PC-9 (cell line): ENCODE data around the gene ZNF384. TPM values are rescaled to one million over a fixed set of nuclear protein-coding genes. Genes with fewer than 3 reads are reported as not detected.

Experiments
- BruUV-seq: library from RNA; stranded (reverse); fragments of 400-500 nt; replicated peaks from 2 replicates; lab custom pipeline; 2021; lab: Mats Ljungman, UMichigan
- CTCF ChIA-PET: fragments of 300-600 bp; sonication (Branson Sonifier 250); formaldehyde crosslinking; loops from one replicate; lab custom pipeline; 2022; ENCODE audit warnings: antibody characterized with exemption; lab: Charles Lee
- POLR2A ChIA-PET: fragments of 300-600 bp; sonication (Branson Sonifier 250); formaldehyde crosslinking; loops from one replicate; lab custom pipeline; 2022; ENCODE audit warnings: antibody characterized with exemption; ENCODE audit not compliant: unreplicated experiment; lab: Charles Lee
- DNase-seq, 2 experiments: peaks; one replicate each; pipeline versions ENCODE4 v3.0.0 to v3.0.0-alpha.2; 2015 to 2022; ENCODE audit warnings: mixed read lengths in 1 of 2
- H2AFZ ChIP-seq: fragments of 200-600 bp; sonication (generic); 2 replicates; pipeline ENCODE4 v1.8.1; 2017; ENCODE audit warnings: antibody characterized with exemption
- H3F3A ChIP-seq: fragments of 200-600 bp; sonication (generic); 2 replicates; pipeline ENCODE4 v1.8.1; 2017; ENCODE audit warnings: antibody characterized with exemption, mild to moderate bottlenecking, low read depth; ENCODE audit not compliant: insufficient read depth
- H3K27ac ChIP-seq: fragments of 200-600 bp; sonication (generic); 2 replicates; pipeline ENCODE4 v1.6.1; 2016; ENCODE audit warnings: mixed run types
- H3K27me3 ChIP-seq: fragments of 200-600 bp; sonication (generic); 2 replicates; pipeline ENCODE4 v1.6.1; 2016; ENCODE audit warnings: low read depth, mixed run types; ENCODE audit not compliant: insufficient read depth
- H3K36me3 ChIP-seq: fragments of 200-600 bp; sonication (generic); 2 replicates; pipeline ENCODE4 v1.6.1; 2016; ENCODE audit warnings: low read depth, mixed run types
- H3K4me1 ChIP-seq: fragments of 200-600 bp; sonication (generic); replicated peaks from 2 replicates; pipeline ENCODE4 v1.6.1; 2016; ENCODE audit warnings: mixed run types; ENCODE audit not compliant: insufficient read depth
- H3K4me2 ChIP-seq: fragments of 200-600 bp; sonication (generic); 2 replicates; pipeline ENCODE4 v1.6.1; 2017; ENCODE audit warnings: mixed run types
- H3K4me3 ChIP-seq: fragments of 200-600 bp; sonication (generic); 2 replicates; pipeline ENCODE4 v1.6.1; 2016; ENCODE audit warnings: mixed run types
- H3K79me2 ChIP-seq: fragments of 200-600 bp; sonication (generic); 2 replicates; pipeline ENCODE4 v1.6.1; 2017; ENCODE audit warnings: low read depth, mixed run types
- H3K9me2 ChIP-seq: fragments of 200-600 bp; sonication (generic); 2 replicates; pipeline ENCODE4 v1.8.1; 2017; ENCODE audit warnings: mild to moderate bottlenecking; ENCODE audit not compliant: insufficient read depth
- H3K9me3 ChIP-seq: fragments of 200-600 bp; sonication (generic); 2 replicates; pipeline ENCODE4 v1.8.1; 2016; ENCODE audit warnings: low read depth; ENCODE audit not compliant: insufficient read depth
- H4K20me1 ChIP-seq: fragments of 200-600 bp; sonication (generic); 2 replicates; pipeline ENCODE4 v1.8.1; 2017; ENCODE audit not compliant: insufficient read depth
- EZH2 ChIP-seq: fragments of 200-600 bp; sonication (generic); IDR thresholded peaks from 2 replicates; pipeline ENCODE4 v1.8.0; 2017; ENCODE audit warnings: antibody characterized with exemption, low read depth
- intact Hi-C: fragments of 100-400 bp; cut with micrococcal nuclease; formaldehyde crosslinking; loops from one replicate; pipeline ENCODE4 v1.10.0; 2022; ENCODE audit not compliant: unreplicated experiment
- total RNA-seq: library from RNA; stranded (reverse); gene quantifications from 2 replicates; pipeline ENCODE4 v1.2.3, GENCODE V29; 2021
- TF ChIP-seq, protein P1 (sequence below): fragments of 200-600 bp; sonication (generic); conservative IDR thresholded peaks from 2 replicates; pipeline ENCODE4 v1.6.1; 2017; ENCODE audit warnings: mixed run types, antibody characterized with exemption, mild to moderate bottlenecking, moderate library complexity

ZNF384 gene
- total RNA-seq, 1 experiment from 2014 or later = 106 TPM

DNA sequence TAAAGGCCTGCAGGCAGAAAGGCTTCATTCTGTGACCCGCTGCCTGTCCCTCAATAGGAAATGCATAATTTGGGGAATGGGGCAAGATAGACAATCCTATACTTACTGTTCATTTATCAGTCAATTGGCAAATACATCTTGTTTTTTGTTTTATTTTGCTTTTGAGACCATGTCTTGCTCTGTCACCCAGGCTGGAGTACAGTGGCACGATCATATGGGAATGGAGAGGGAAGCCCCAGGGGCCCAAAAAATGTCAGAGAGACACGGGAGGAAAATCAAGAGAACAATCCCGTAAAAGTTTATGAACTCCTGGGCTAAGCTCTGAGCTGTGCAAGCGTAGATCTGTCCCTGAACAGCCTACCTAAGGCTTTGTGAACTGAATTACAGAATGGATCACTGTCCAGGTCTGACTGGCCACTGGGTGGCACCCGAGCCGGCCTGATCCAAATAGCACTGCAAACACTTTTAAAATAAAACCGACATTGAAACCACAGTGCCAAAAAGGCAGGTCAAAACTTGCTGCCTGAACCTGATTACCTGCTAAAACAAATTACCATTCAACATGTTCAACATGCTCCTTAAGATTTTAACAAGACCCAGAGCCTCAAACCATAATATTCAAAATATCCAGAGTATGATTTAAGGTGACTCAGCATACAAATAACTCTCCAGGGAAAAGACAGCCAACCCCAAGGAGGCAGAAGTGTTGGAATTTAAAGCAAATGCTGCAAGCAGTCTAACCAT, 46.4 kb upstream of the ZNF384 start:
- Histone ChIP-seq H3K9me2 (no peaks in the 10 kb centered on the region), H4K20me1 (no peaks in the 10 kb centered on the region), H3K4me2 (no peak overlapping the region), H3K9me3 (no peaks in the 10 kb centered on the region), H3K27me3 (no peaks in the 10 kb centered on the region), H3K4me1 (no peaks in the 10 kb centered on the region; the same call in 1 of the 2 replicates), H3K36me3 (peaks cover 7% of the 10 kb centered on the region; the same call in 1 of the 2 replicates), H3F3A (0 out of 2 replicates have a peak, but pooled peaks cover 4% of the 10 kb centered on the region), H3K4me3 (no peak overlapping the region), H3K27ac (no peak overlapping the region), H2AFZ (no peak overlapping the region), H3K79me2 (no peaks in the 10 kb centered on the region)
- TF ChIP-seq EZH2 = no peak
- TF ChIP-seq, protein P1, sequence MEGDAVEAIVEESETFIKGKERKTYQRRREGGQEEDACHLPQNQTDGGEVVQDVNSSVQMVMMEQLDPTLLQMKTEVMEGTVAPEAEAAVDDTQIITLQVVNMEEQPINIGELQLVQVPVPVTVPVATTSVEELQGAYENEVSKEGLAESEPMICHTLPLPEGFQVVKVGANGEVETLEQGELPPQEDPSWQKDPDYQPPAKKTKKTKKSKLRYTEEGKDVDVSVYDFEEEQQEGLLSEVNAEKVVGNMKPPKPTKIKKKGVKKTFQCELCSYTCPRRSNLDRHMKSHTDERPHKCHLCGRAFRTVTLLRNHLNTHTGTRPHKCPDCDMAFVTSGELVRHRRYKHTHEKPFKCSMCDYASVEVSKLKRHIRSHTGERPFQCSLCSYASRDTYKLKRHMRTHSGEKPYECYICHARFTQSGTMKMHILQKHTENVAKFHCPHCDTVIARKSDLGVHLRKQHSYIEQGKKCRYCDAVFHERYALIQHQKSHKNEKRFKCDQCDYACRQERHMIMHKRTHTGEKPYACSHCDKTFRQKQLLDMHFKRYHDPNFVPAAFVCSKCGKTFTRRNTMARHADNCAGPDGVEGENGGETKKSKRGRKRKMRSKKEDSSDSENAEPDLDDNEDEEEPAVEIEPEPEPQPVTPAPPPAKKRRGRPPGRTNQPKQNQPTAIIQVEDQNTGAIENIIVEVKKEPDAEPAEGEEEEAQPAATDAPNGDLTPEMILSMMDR = peak; percentile 84
- DNase-seq = peak; percentile 44 to 70
- TSS peak; percentile 2 for BruUV-seq
- intact Hi-C loops = loop anchor here (1.0 kb wide), 2 partner anchors 44 to 90 kb away; no protein-coding TSS in a partner anchor
- ChIA-PET POLR2A (no interaction called here), CTCF (interaction anchor here (0.6 to 3.2 kb wide), 4 partner anchors 17 to 145 kb away, joined by 3 to 14 read pairs (median 4); partner anchors contain the start of gene MLF2)

GRCh38 chr12:6734506-6735387, 45.6 kb upstream of the ZNF384 start:
- no peaks in the 10 kb centered on the region for H3K9me3 ChIP-seq
- H3K27me3 ChIP-seq = no peaks in the 10 kb centered on the region
- TF ChIP-seq, protein P1 = no peak
- TF ChIP-seq EZH2 = no peak
- no peak overlapping the region for H3K27ac ChIP-seq
- no peaks in the 10 kb centered on the region; the same call in 1 of the 2 replicates for H3K4me1 ChIP-seq
- no peaks in the 10 kb centered on the region for H4K20me1 ChIP-seq
- ChIA-PET POLR2A (no interaction called here), CTCF (interaction anchor here (0.6 to 3.2 kb wide), 3 partner anchors 18 to 118 kb away, joined by 3 to 14 read pairs (median 3); partner anchors contain the start of gene MLF2)
- no peak for DNase-seq
- H3K4me2 ChIP-seq = no peak overlapping the region
- no peak overlapping the region for H2AFZ ChIP-seq
- 0 out of 2 replicates have a peak, but pooled peaks cover 4% of the 10 kb centered on the region for H3F3A ChIP-seq
- H3K36me3 ChIP-seq = peaks cover 14% of the 10 kb centered on the region; the same call in 1 of the 2 replicates
- intact Hi-C loops = loop anchor here (1.0 kb wide), 2 partner anchors 45 to 91 kb away; no protein-coding TSS in a partner anchor
- no peaks in the 10 kb centered on the region for H3K9me2 ChIP-seq
- H3K4me3 ChIP-seq = no peak overlapping the region
- no TSS peak for BruUV-seq
- H3K79me2 ChIP-seq = no peaks in the 10 kb centered on the region

DNA sequence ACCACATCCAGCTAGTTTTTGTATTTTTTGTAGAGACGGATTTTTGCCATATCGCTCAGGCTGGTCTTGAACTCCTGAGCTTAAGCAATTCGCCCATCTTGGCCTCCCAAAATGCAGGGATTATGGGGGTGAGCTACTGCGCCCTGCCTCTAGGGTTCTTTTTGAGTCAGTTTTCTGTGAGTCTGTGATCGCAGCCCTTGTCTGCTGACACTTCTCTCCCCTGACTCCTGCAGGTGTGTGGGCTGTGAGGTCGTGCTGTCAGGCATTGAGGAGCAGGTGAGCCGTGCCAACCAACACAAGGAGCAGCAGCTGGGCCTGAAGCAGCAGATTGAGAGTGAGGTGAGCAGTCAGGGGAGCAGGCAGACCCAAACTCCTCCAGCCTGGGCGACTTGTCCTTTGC, 41.0 kb upstream of the ZNF384 start:
- Histone ChIP-seq H3K4me2 (no peak overlapping the region), H3K36me3 (peaks cover 14% of the 10 kb centered on the region; the same call in 1 of the 2 replicates)
- POLR2A ChIA-PET = interaction anchor here (0.6 kb wide), 2 partner anchors 22 to 78 kb away, joined by 4 to 5 read pairs; no protein-coding TSS in a partner anchor

More for the DNA sequence above, 41.0 kb upstream of the ZNF384 start:
- Histone ChIP-seq H3K4me3 (no peak overlapping the region), H3K27ac (no peak overlapping the region), H3K79me2 (peaks cover 8% of the 10 kb centered on the region), H3K4me1 (peaks cover 4% of the 10 kb centered on the region; the same call in 1 of the 2 replicates), H3K27me3 (no peaks in the 10 kb centered on the region), H3K9me3 (no peaks in the 10 kb centered on the region), H3K9me2 (no peaks in the 10 kb centered on the region), H4K20me1 (no peaks in the 10 kb centered on the region), H2AFZ (no peak overlapping the region), H3F3A (0 out of 2 replicates have a peak, but pooled peaks cover 1% of the 10 kb centered on the region)
- no peak for DNase-seq
- no peak for TF ChIP-seq EZH2
- TF ChIP-seq, protein P1 = no peak
- intact Hi-C loops = no loop called here
- no TSS peak for BruUV-seq
- CTCF ChIA-PET = no interaction called here
